ENCODE measurements around the gene ATP9A. TPM values are rescaled to one million over a fixed set of nuclear protein-coding genes. Genes with fewer than 3 reads are reported as not detected.

ATP9A gene
- total and polyA plus RNA-seq, 2 donors from 2014 or later, result 7.1 to 40.2 TPM

GRCh38 chr20:51579137-51579536 lies 189.1 kb downstream of the ATP9A start:
- TF ChIP-seq CTCF (IDR thresholded peaks at IDR 0.05; ENCODE audit: borderline replicate concordance, extremely low read depth, insufficient read depth), result no peak
- DNase-seq (no peak), FAIRE-seq (no peak)
- no peaks in the 10 kb centered on the region for H3K9me3 ChIP-seq (ENCODE audit: control insufficient read depth in 2 of 3, insufficient read depth in 1 of 3, low read length in 3 of 3)
- no peak overlapping the region for H3K27ac ChIP-seq (ENCODE audit: low read depth in 2 of 2, low read length in 2 of 2)
- no peaks in the 10 kb centered on the region for H3K36me3 ChIP-seq (ENCODE audit: control insufficient read depth in 2 of 3, insufficient read depth in 3 of 3, low read length in 3 of 3)
- no peaks in the 10 kb centered on the region for H3K27me3 ChIP-seq (ENCODE audit: control insufficient read depth, insufficient read depth, low read length)
- H3K4me1 ChIP-seq (ENCODE audit: control insufficient read depth in 2 of 3, insufficient read depth in 2 of 3, low read depth in 1 of 3, low read length in 3 of 3), result no peaks in the 10 kb centered on the region
- no peak overlapping the region for H3K9ac ChIP-seq (ENCODE audit: low read length in 3 of 3)
- H3K4me3 ChIP-seq (ENCODE audit: low read length in 3 of 3), result no peak overlapping the region
- intact Hi-C loops (cut with DNase I), result no loop called here

GRCh38 chr20:51578145-51578459 lies 190.1 kb downstream of the ATP9A start:
- no peaks in the 10 kb centered on the region for H3K4me1 ChIP-seq (ENCODE audit: control insufficient read depth in 2 of 3, insufficient read depth in 2 of 3, low read depth in 1 of 3, low read length in 3 of 3)
- no peaks in the 10 kb centered on the region for H3K9me3 ChIP-seq (ENCODE audit: control insufficient read depth in 2 of 3, insufficient read depth in 1 of 3, low read length in 3 of 3)
- no peak overlapping the region for H3K27ac ChIP-seq (ENCODE audit: low read depth in 2 of 2, low read length in 2 of 2)
- H3K4me3 ChIP-seq (ENCODE audit: low read length in 3 of 3), result no peak overlapping the region
- H3K27me3 ChIP-seq (ENCODE audit: control insufficient read depth, insufficient read depth, low read length), result no peaks in the 10 kb centered on the region
- FAIRE-seq (no peak), DNase-seq (no peak)
- intact Hi-C loops (cut with DNase I), result no loop called here
- TF ChIP-seq CTCF (IDR thresholded peaks at IDR 0.05; ENCODE audit: borderline replicate concordance, extremely low read depth, insufficient read depth), result no peak
- no peak overlapping the region for H3K9ac ChIP-seq (ENCODE audit: low read length in 3 of 3)
- no peaks in the 10 kb centered on the region for H3K36me3 ChIP-seq (ENCODE audit: control insufficient read depth in 2 of 3, insufficient read depth in 3 of 3, low read length in 3 of 3)

GRCh38 chr20:51577432-51578144 lies 190.6 kb downstream of the ATP9A start:
- intact Hi-C loops (cut with DNase I), result no loop called here
- Histone ChIP-seq H3K27ac (ENCODE audit: low read depth in 2 of 2, low read length in 2 of 2) (no peak overlapping the region), H3K4me1 (ENCODE audit: control insufficient read depth in 2 of 3, insufficient read depth in 2 of 3, low read depth in 1 of 3, low read length in 3 of 3) (no peaks in the 10 kb centered on the region), H3K9me3 (ENCODE audit: control insufficient read depth in 2 of 3, insufficient read depth in 1 of 3, low read length in 3 of 3) (no peaks in the 10 kb centered on the region), H3K4me3 (ENCODE audit: low read length in 3 of 3) (no peak overlapping the region), H3K9ac (ENCODE audit: low read length in 3 of 3) (no peak overlapping the region), H3K27me3 (ENCODE audit: control insufficient read depth, insufficient read depth, low read length) (no peaks in the 10 kb centered on the region), H3K36me3 (ENCODE audit: control insufficient read depth in 2 of 3, insufficient read depth in 3 of 3, low read length in 3 of 3) (no peaks in the 10 kb centered on the region)
- DNase-seq (no peak), FAIRE-seq (no peak)
- no peak for TF ChIP-seq CTCF (IDR thresholded peaks at IDR 0.05; ENCODE audit: borderline replicate concordance, extremely low read depth, insufficient read depth)

- no peak for TF ChIP-seq CTCF (IDR thresholded peaks at IDR 0.05; ENCODE audit: borderline replicate concordance, extremely low read depth, insufficient read depth)
- Histone ChIP-seq H3K9ac (ENCODE audit: low read length in 3 of 3) (no peak overlapping the region), H3K27ac (ENCODE audit: low read depth in 2 of 2, low read length in 2 of 2) (no peak overlapping the region), H3K4me1 (ENCODE audit: control insufficient read depth in 2 of 3, insufficient read depth in 2 of 3, low read depth in 1 of 3, low read length in 3 of 3) (no peaks in the 10 kb centered on the region), H3K36me3 (ENCODE audit: control insufficient read depth in 2 of 3, insufficient read depth in 3 of 3, low read length in 3 of 3) (no peaks in the 10 kb centered on the region), H3K9me3 (ENCODE audit: control insufficient read depth in 2 of 3, insufficient read depth in 1 of 3, low read length in 3 of 3) (no peaks in the 10 kb centered on the region), H3K27me3 (ENCODE audit: control insufficient read depth, insufficient read depth, low read length) (no peaks in the 10 kb centered on the region), H3K4me3 (ENCODE audit: low read length in 3 of 3) (no peak overlapping the region)
- DNase-seq (no peak), FAIRE-seq (no peak)
- intact Hi-C loops (cut with DNase I), result no loop called here
Observed at GRCh38 chr20:51575486-51575885, 192.7 kb downstream of the ATP9A start.

Measured in kidney (tissue), 14 donors.